ENCODE measurements around the gene CEBPG. TPM values are rescaled to one million over a fixed set of nuclear protein-coding genes. Genes with fewer than 3 reads are reported as not detected.

Gene CEBPG
- total RNA-seq, 1 experiment from 2014 or later, result 33.4 TPM

- Histone ChIP-seq H3K36me3 (ENCODE audit: low read depth) (no peaks in the 10 kb centered on the region), H3K9me2 (ENCODE audit: insufficient read depth) (no peaks in the 10 kb centered on the region), H2AFZ (no peak overlapping the region), H3K79me2 (ENCODE audit: low read depth) (no peaks in the 10 kb centered on the region), H3K27ac (peak overlapping the region; percentile 36; the same call in 1 of the 2 replicates), H4K20me1 (ENCODE audit: insufficient read depth) (no peaks in the 10 kb centered on the region), H3K27me3 (ENCODE audit: insufficient read depth, low read depth) (peaks cover 18% of the 10 kb centered on the region; the same call in 1 of the 2 replicates), H3K4me1 (replicated peaks; ENCODE audit: insufficient read depth) (peaks cover 8% of the 10 kb centered on the region), H3K9me3 (ENCODE audit: insufficient read depth, low read depth) (no peaks in the 10 kb centered on the region), H3K4me3 (no peak overlapping the region), H3K4me2 (0 out of 2 replicates have a peak overlapping the region, but pooled peaks have one; percentile 14), H3F3A (ENCODE audit: insufficient read depth, low read depth) (peaks cover 19% of the 10 kb centered on the region)
- DNase-seq, result peak in 1 of 2 experiments; percentile 76
- no peak for TF ChIP-seq CTCF (conservative IDR thresholded peaks at IDR 0.05)
- no peak for TF ChIP-seq EZH2 (IDR thresholded peaks at IDR 0.05; ENCODE audit: low read depth)
- ChIA-PET POLR2A (ENCODE audit: unreplicated experiment) (interaction anchor here (0.5 kb wide), 1 partner anchor 19 kb away, joined by 4 read pairs; no protein-coding TSS in a partner anchor), CTCF (no interaction called here)
- no TSS peak for BruUV-seq (replicated peaks)
- intact Hi-C loops (cut with micrococcal nuclease; ENCODE audit: unreplicated experiment), result loop anchor here (1.0 kb wide), 1 partner anchor 28 kb away; no protein-coding TSS in a partner anchor
Observed at GRCh38 chr19:33339016-33339984, 34.2 kb upstream of the CEBPG start.

DNA sequence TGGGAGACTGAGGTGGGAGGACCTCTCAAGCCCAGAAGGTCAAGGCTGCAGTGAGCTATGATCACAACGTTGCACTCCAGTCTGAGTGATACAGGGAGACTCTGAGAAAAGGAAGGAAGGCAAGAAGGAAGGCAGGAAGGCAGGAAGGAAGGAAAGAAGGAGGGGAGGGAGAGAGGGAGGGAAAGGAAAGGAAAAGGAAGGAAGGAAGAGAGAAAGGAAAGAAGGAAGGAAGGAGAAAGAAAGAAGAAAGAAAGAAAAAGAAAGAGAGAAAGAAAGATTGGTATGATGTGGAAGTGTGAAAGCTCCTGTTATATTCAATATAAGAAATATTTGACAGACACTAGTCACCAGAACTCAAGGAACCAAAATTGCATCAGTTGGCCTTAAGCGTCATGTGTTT, 32.5 kb upstream of the CEBPG start:
- Histone ChIP-seq H4K20me1 (ENCODE audit: insufficient read depth) (no peaks in the 10 kb centered on the region), H3K4me2 (no peak overlapping the region), H3K79me2 (ENCODE audit: low read depth) (no peaks in the 10 kb centered on the region), H3K9me3 (ENCODE audit: insufficient read depth, low read depth) (no peaks in the 10 kb centered on the region), H3K9me2 (ENCODE audit: insufficient read depth) (no peaks in the 10 kb centered on the region), H3K27ac (no peak overlapping the region), H2AFZ (no peak overlapping the region), H3F3A (ENCODE audit: insufficient read depth, low read depth) (peaks cover 19% of the 10 kb centered on the region), H3K4me1 (replicated peaks; ENCODE audit: insufficient read depth) (peaks cover 8% of the 10 kb centered on the region), H3K27me3 (ENCODE audit: insufficient read depth, low read depth) (peaks cover 33% of the 10 kb centered on the region), H3K36me3 (ENCODE audit: low read depth) (no peaks in the 10 kb centered on the region), H3K4me3 (no peak overlapping the region)
- intact Hi-C loops (cut with micrococcal nuclease; ENCODE audit: unreplicated experiment), result no loop called here
- CTCF ChIA-PET, result interaction anchor here (0.6 kb wide), 1 partner anchor 216 kb away, joined by 7 read pairs; no protein-coding TSS in a partner anchor
- BruUV-seq (replicated peaks), result no TSS peak
- POLR2A ChIA-PET (ENCODE audit: unreplicated experiment), result no interaction called here
- TF ChIP-seq CTCF (conservative IDR thresholded peaks at IDR 0.05) (no peak), EZH2 (IDR thresholded peaks at IDR 0.05; ENCODE audit: low read depth) (no peak)
- DNase-seq, result no peak

DNA sequence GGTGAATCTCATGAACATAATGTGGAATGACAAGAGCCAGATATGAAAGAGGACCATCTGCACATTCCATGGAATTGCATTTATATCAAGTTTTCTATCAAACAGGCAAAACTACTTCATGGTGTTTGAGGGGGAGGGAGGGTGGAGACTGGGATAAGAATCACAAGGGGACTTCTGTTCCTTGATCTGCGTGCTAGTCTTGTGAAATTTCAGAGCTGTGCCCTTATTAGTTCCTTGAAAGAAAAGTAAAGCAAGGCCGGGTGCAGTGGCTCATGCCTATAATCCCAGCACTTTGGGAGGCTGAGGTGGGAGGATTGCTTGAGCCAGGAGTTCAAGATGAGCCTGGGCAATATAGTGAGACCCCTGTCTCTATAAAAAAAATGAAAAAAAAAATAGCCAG, 30.2 kb upstream of the CEBPG start:
- Histone ChIP-seq H3K4me1 (replicated peaks; ENCODE audit: insufficient read depth) (peaks cover 8% of the 10 kb centered on the region), H3K27ac (no peak overlapping the region), H3F3A (ENCODE audit: insufficient read depth, low read depth) (peaks cover 19% of the 10 kb centered on the region), H4K20me1 (ENCODE audit: insufficient read depth) (no peaks in the 10 kb centered on the region), H3K9me3 (ENCODE audit: insufficient read depth, low read depth) (no peaks in the 10 kb centered on the region), H3K4me3 (no peak overlapping the region), H3K36me3 (ENCODE audit: low read depth) (no peaks in the 10 kb centered on the region), H3K27me3 (ENCODE audit: insufficient read depth, low read depth) (peaks cover 49% of the 10 kb centered on the region), H3K9me2 (ENCODE audit: insufficient read depth) (no peaks in the 10 kb centered on the region), H3K4me2 (no peak overlapping the region), H2AFZ (no peak overlapping the region), H3K79me2 (ENCODE audit: low read depth) (no peaks in the 10 kb centered on the region)
- DNase-seq, result no peak
- no TSS peak for BruUV-seq (replicated peaks)
- CTCF ChIA-PET, result no interaction called here
- POLR2A ChIA-PET (ENCODE audit: unreplicated experiment), result interaction anchor here (0.6 kb wide), 1 partner anchor 31 kb away, joined by 8 read pairs; no protein-coding TSS in a partner anchor
- no peak for TF ChIP-seq EZH2 (IDR thresholded peaks at IDR 0.05; ENCODE audit: low read depth)
- no peak for TF ChIP-seq CTCF (conservative IDR thresholded peaks at IDR 0.05)
- intact Hi-C loops (cut with micrococcal nuclease; ENCODE audit: unreplicated experiment), result no loop called here
